ENCODE data around the gene PKIB.
"Not testable (repeated sequence)": the region's sequence is repeated elsewhere in the genome, so short reads cannot be mapped to it uniquely, and the experiment has no call there.

The PKIB gene

DNA sequence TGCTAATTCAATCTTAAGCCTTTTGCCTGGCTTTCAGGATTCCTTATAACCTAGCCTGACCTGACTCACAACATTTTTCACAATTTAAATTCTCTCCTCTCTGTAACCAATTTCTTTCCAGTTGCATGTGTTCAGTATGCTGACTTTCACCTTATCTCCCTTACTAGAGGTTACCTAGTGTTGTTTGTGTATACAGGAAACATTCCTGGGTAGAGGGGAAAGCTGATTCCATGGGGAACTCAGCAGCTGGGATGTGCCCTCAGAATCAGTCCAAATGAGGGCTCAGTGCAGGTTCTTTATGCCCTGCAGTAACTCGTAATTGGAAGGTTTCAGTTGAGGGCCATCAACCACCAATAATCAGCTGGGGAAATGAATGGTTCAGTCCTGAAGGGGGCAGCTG is 18.5 kb downstream of the PKIB start:
- no peak overlapping the region for H3K4me3 ChIP-seq (ENCODE audit: low read depth, low read length)
- no peak for DNase-seq (ENCODE audit: low read depth)
- TF ChIP-seq, protein P1, sequence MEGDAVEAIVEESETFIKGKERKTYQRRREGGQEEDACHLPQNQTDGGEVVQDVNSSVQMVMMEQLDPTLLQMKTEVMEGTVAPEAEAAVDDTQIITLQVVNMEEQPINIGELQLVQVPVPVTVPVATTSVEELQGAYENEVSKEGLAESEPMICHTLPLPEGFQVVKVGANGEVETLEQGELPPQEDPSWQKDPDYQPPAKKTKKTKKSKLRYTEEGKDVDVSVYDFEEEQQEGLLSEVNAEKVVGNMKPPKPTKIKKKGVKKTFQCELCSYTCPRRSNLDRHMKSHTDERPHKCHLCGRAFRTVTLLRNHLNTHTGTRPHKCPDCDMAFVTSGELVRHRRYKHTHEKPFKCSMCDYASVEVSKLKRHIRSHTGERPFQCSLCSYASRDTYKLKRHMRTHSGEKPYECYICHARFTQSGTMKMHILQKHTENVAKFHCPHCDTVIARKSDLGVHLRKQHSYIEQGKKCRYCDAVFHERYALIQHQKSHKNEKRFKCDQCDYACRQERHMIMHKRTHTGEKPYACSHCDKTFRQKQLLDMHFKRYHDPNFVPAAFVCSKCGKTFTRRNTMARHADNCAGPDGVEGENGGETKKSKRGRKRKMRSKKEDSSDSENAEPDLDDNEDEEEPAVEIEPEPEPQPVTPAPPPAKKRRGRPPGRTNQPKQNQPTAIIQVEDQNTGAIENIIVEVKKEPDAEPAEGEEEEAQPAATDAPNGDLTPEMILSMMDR (IDR thresholded peaks at IDR 0.05; ENCODE audit: low read depth, low read length, missing control alignments), result no peak
- in situ Hi-C loops (cut with HindIII; ENCODE audit: low sequenced_read_pairs), result no loop called here

DNA sequence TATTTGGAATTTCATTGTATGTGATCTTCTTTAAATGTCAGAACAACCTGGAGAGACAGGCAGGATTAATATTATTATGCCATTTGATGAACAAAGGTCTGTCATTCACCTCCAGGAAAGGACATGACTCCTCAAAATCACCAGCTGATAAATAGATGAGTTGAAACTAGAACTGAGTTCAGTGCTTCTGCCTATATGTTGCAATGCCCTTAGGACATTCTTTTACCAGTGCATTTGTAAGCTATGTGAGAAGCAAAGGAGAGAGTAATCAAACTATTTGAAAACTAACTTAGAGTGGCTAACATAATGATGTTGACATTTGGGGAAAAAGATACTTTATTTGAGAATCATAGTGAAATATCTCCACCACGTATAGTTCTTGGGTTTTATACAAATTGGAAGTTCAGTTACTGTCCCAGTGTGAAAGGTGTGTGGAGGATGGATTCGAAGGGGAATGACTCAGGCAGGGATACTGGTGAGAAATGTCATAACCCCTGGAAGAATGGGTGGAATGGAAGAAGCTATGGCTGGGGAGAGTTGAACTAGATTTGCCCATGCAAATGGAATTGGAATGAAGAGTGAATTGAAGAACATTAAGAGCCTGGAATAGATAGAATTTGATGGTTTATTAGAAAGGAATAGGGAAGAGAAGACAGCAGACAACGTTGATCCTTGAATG is 21.5 kb downstream of the PKIB start:
- TF ChIP-seq, protein P1 (IDR thresholded peaks at IDR 0.05; ENCODE audit: low read depth, low read length, missing control alignments), result no peak
- no peak for DNase-seq (ENCODE audit: low read depth)
- no peak overlapping the region for H3K4me3 ChIP-seq (ENCODE audit: low read depth, low read length)
- in situ Hi-C loops (cut with HindIII; ENCODE audit: low sequenced_read_pairs), result no loop called here

DNA sequence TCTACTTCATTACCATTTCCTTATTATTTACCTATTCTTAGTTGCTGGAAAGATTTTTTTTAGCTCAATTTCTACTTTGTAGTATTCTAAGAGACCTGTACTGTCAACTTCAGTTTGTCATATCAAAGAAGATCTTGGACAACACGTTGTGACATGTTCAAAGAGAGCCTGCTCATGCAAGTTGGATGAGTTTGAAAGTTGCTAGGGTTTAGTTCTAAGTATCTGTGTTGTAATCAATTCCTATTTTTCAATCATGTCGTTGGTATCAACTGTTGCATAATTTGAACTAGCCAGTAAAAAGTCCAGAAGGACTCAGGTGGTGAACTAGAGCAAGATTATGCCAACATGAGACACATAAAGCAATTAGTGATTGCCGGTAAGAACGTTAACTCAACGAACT is 30.2 kb downstream of the PKIB start:
- in situ Hi-C loops (cut with HindIII; ENCODE audit: low sequenced_read_pairs), result no loop called here
- DNase-seq (ENCODE audit: low read depth), result no peak
- TF ChIP-seq, protein P1 (IDR thresholded peaks at IDR 0.05; ENCODE audit: low read depth, low read length, missing control alignments), result no peak
- H3K4me3 ChIP-seq (ENCODE audit: low read depth, low read length), result no peak overlapping the region

DNA sequence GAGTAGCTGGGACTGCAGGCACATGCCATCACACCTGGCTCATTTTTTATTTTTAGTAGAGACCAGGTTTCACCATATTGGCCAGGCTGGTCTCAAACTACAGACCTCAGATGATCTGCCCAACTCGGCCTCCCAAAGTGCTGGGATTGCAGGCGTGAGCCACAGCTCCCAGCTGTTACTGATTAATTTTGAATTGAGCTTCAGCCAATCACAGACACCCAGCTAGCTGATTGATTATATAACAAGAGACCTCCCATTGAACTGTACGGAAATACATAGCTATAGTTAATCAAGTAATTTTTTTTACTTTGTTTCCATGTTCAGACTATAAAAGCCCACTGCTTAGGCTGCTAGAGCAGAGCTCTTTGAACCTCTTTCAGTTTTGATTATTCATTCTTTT is 31.6 kb downstream of the PKIB start:
- no peak overlapping the region for H3K4me3 ChIP-seq (ENCODE audit: low read depth, low read length)
- in situ Hi-C loops (cut with HindIII; ENCODE audit: low sequenced_read_pairs), result no loop called here
- TF ChIP-seq, protein P1 (IDR thresholded peaks at IDR 0.05; ENCODE audit: low read depth, low read length, missing control alignments), result no peak
- DNase-seq (ENCODE audit: low read depth), result no peak

DNA sequence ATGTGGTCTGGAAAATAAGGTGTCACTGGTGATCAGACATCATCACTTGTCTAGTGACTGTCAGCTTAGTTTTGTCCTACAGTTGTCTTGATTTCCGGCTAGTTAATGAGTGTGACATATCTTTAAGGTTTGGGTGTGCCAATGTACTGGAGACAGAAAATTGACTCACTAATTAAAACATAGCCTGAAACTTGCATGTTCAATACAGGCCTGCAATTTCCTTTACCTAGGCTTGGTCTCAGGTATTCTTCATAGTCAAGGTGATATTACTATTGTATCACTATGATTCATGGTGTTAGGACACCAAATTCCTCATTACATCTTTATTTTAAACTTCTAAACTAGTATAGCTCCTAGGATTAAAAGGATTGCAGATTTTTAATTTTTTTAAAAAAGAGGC is 32.4 kb downstream of the PKIB start:
- DNase-seq (ENCODE audit: low read depth); in situ Hi-C loops (cut with HindIII; ENCODE audit: low sequenced_read_pairs): not testable (repeated sequence)

DNA sequence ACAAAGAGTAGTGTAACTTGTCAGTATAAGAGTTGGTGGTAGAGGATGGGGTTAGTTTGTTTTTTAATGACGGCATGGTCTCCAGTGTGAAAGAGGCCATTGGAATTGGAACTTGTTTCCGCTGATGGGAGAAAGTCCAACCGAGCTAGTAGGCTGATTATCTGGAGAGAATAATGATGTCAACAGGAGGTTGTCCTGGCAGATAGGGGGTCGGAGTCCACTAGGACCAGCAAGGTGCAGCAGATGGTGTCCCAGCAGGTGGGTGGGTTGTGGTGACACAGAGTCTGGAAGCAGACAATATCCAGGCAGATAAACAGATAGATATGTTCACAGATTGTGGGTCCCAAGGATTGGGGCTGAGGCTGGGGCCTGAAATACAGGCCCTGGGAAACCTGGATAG is 35.1 kb downstream of the PKIB start:
- no peak overlapping the region for H3K4me3 ChIP-seq (ENCODE audit: low read depth, low read length)
- TF ChIP-seq, protein P1 (IDR thresholded peaks at IDR 0.05; ENCODE audit: low read depth, low read length, missing control alignments), result no peak
- in situ Hi-C loops (cut with HindIII; ENCODE audit: low sequenced_read_pairs), result no loop called here
- DNase-seq (ENCODE audit: low read depth), result no peak

More for the DNA sequence above, 32.4 kb downstream of the PKIB start:
- H3K4me3 ChIP-seq (ENCODE audit: low read depth, low read length), result not testable (repeated sequence)

DNA sequence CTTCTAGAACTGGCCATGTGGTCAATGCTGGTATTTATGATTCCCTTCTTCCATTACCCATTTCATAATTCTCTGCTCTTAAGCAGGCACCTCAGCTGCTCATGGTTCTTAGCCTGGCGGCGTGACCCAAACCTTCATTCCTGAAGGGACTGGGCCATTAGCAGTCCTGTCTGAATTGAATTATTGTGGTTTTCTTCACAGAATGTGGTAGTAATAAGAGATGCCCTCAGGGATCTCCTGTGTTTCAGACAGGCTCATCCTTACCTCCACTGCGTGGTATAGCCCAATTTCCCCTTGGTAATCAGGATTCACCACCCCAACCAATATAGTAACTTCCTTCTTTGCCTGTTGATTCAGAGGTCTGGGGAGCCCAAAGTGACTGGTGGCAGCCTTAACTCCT is 37.6 kb downstream of the PKIB start:
- DNase-seq (ENCODE audit: low read depth), result no peak

More for the DNA sequence above, 37.6 kb downstream of the PKIB start:
- TF ChIP-seq, protein P1 (IDR thresholded peaks at IDR 0.05; ENCODE audit: low read depth, low read length, missing control alignments), result no peak
- in situ Hi-C loops (cut with HindIII; ENCODE audit: low sequenced_read_pairs), result no loop called here
- no peak overlapping the region for H3K4me3 ChIP-seq (ENCODE audit: low read depth, low read length)

Data from astrocyte of the cerebellum (primary cell).